ENCODE data around the gene CYYR1. TPM values are rescaled to one million over a fixed set of nuclear protein-coding genes. Genes with fewer than 3 reads are reported as not detected.
A peak's percentile ranks its signal among the peaks of the same experiment; 100 is the strongest.
"Not testable (repeated sequence)": the region's sequence is repeated elsewhere in the genome, so short reads cannot be mapped to it uniquely, and the experiment has no call there.

CYYR1 gene
- total and polyA plus RNA-seq, 2 experiments from 2014 or later: 0.19 TPM; not detected in 1

- H3K36me3 ChIP-seq (ENCODE audit: low read depth): no peaks in the 10 kb centered on the region
- no peaks in the 10 kb centered on the region for H3F3A ChIP-seq (ENCODE audit: insufficient read depth)
- DNase-seq: peak; percentile 81
- no peaks in the 10 kb centered on the region for H3K79me2 ChIP-seq (ENCODE audit: insufficient read depth)
- peaks cover 8% of the 10 kb centered on the region; the same call in 1 of the 2 replicates for H3K4me1 ChIP-seq (ENCODE audit: insufficient read depth)
- no peaks in the 10 kb centered on the region for H4K20me1 ChIP-seq (ENCODE audit: insufficient read depth)
- no peak for TF ChIP-seq EZH2 (IDR thresholded peaks at IDR 0.05; ENCODE audit: insufficient read depth, poor library complexity, severe bottlenecking)
- no peak for TF ChIP-seq EZH2phosphoT487 (IDR thresholded peaks at IDR 0.05; ENCODE audit: insufficient read depth, low read depth)
- H3K4me2 ChIP-seq (ENCODE audit: unreplicated experiment): peak overlapping the region; percentile 21
- no peak overlapping the region for H3K4me3 ChIP-seq
- 0 to 3% methylated on average over 1 of the region's 1 CpG for WGBS, 2 experiments (ENCODE audit: low coverage in 1 of 2, low lambda C conversion rate in 2 of 2, missing lambda C conversion rate in 2 of 2)
- in situ Hi-C loops (cut with MboI): no loop called here
- H3K9me3 ChIP-seq (ENCODE audit: low read depth): no peaks in the 10 kb centered on the region
- peak overlapping the region; percentile 38 for H3K27ac ChIP-seq
- H3K9me2 ChIP-seq (ENCODE audit: insufficient read depth): no peaks in the 10 kb centered on the region
- no peak overlapping the region for H3K9ac ChIP-seq
- H2AFZ ChIP-seq: no peak overlapping the region
- H3K27me3 ChIP-seq (replicated peaks; ENCODE audit: insufficient read depth): no peaks in the 10 kb centered on the region
Measured at GRCh38 chr21:26469789-26470188, 103.3 kb downstream of the CYYR1 start.

GRCh38 chr21:26465916-26466315, 107.2 kb downstream of the CYYR1 start:
- Histone ChIP-seq H3K79me2 (ENCODE audit: insufficient read depth) (no peaks in the 10 kb centered on the region), H3K27me3 (replicated peaks; ENCODE audit: insufficient read depth) (no peaks in the 10 kb centered on the region), H3K4me2 (ENCODE audit: unreplicated experiment) (no peak overlapping the region), H3K9ac (no peak overlapping the region), H3K4me1 (ENCODE audit: insufficient read depth) (peaks cover 15% of the 10 kb centered on the region), H4K20me1 (ENCODE audit: insufficient read depth) (no peaks in the 10 kb centered on the region), H2AFZ (no peak overlapping the region), H3F3A (ENCODE audit: insufficient read depth) (no peaks in the 10 kb centered on the region), H3K4me3 (no peak overlapping the region), H3K27ac (no peak overlapping the region), H3K9me3 (ENCODE audit: low read depth) (no peaks in the 10 kb centered on the region), H3K9me2 (ENCODE audit: insufficient read depth) (no peaks in the 10 kb centered on the region), H3K36me3 (ENCODE audit: low read depth) (no peaks in the 10 kb centered on the region)
- TF ChIP-seq EZH2phosphoT487 (IDR thresholded peaks at IDR 0.05; ENCODE audit: insufficient read depth, low read depth) (no peak), EZH2 (IDR thresholded peaks at IDR 0.05; ENCODE audit: insufficient read depth, poor library complexity, severe bottlenecking) (no peak)
- no peak for DNase-seq
- in situ Hi-C loops (cut with MboI): no loop called here
- 79 to 82% methylated on average over 3 of the region's 3 CpGs for WGBS, 2 experiments (ENCODE audit: low coverage in 1 of 2, low lambda C conversion rate in 2 of 2, missing lambda C conversion rate in 2 of 2)

- Histone ChIP-seq H3K4me3 (no peak overlapping the region), H3K79me2 (ENCODE audit: insufficient read depth) (no peaks in the 10 kb centered on the region), H3K36me3 (ENCODE audit: low read depth) (no peaks in the 10 kb centered on the region), H3F3A (ENCODE audit: insufficient read depth) (no peaks in the 10 kb centered on the region), H3K27me3 (replicated peaks; ENCODE audit: insufficient read depth) (no peaks in the 10 kb centered on the region), H3K9me2 (ENCODE audit: insufficient read depth) (no peaks in the 10 kb centered on the region), H3K4me2 (ENCODE audit: unreplicated experiment) (no peak overlapping the region), H3K27ac (no peak overlapping the region), H2AFZ (no peak overlapping the region), H3K4me1 (ENCODE audit: insufficient read depth) (peaks cover 7% of the 10 kb centered on the region), H3K9ac (no peak overlapping the region), H3K9me3 (ENCODE audit: low read depth) (no peaks in the 10 kb centered on the region), H4K20me1 (ENCODE audit: insufficient read depth) (no peaks in the 10 kb centered on the region)
- in situ Hi-C loops (cut with MboI): no loop called here
- DNase-seq: peak; percentile 45
- TF ChIP-seq EZH2phosphoT487 (IDR thresholded peaks at IDR 0.05; ENCODE audit: insufficient read depth, low read depth): no peak
- no peak for TF ChIP-seq EZH2 (IDR thresholded peaks at IDR 0.05; ENCODE audit: insufficient read depth, poor library complexity, severe bottlenecking)
- 4 to 5% methylated on average over 3 of the region's 3 CpGs for WGBS, 2 experiments (ENCODE audit: low coverage in 1 of 2, low lambda C conversion rate in 2 of 2, missing lambda C conversion rate in 2 of 2)
Measured at GRCh38 chr21:26461500-26461899, 111.6 kb downstream of the CYYR1 start.

- in situ Hi-C loops (cut with MboI): no loop called here
- TF ChIP-seq EZH2 (IDR thresholded peaks at IDR 0.05; ENCODE audit: insufficient read depth, poor library complexity, severe bottlenecking): no peak
- no peak for TF ChIP-seq EZH2phosphoT487 (IDR thresholded peaks at IDR 0.05; ENCODE audit: insufficient read depth, low read depth)
- DNase-seq: no peak
- no peaks in the 10 kb centered on the region for H3K36me3 ChIP-seq (ENCODE audit: low read depth)
- WGBS, 2 experiments (ENCODE audit: low coverage in 1 of 2, low lambda C conversion rate in 2 of 2, missing lambda C conversion rate in 2 of 2): 71 to 72% methylated on average over 3 of the region's 3 CpGs
- H3F3A ChIP-seq (ENCODE audit: insufficient read depth): no peaks in the 10 kb centered on the region
- H3K79me2 ChIP-seq (ENCODE audit: insufficient read depth): no peaks in the 10 kb centered on the region
- H3K27me3 ChIP-seq (replicated peaks; ENCODE audit: insufficient read depth): no peaks in the 10 kb centered on the region
- H3K27ac ChIP-seq: no peak overlapping the region
- no peak overlapping the region for H3K4me2 ChIP-seq (ENCODE audit: unreplicated experiment)
- H3K9ac ChIP-seq: no peak overlapping the region
- no peaks in the 10 kb centered on the region for H3K9me2 ChIP-seq (ENCODE audit: insufficient read depth)
- no peak overlapping the region for H3K4me3 ChIP-seq
- no peak overlapping the region for H2AFZ ChIP-seq
- H4K20me1 ChIP-seq (ENCODE audit: insufficient read depth): no peaks in the 10 kb centered on the region
- no peaks in the 10 kb centered on the region for H3K9me3 ChIP-seq (ENCODE audit: low read depth)
- peaks cover 7% of the 10 kb centered on the region for H3K4me1 ChIP-seq (ENCODE audit: insufficient read depth)
Measured at GRCh38 chr21:26460621-26461020, 112.5 kb downstream of the CYYR1 start.

GRCh38 chr21:26458854-26459253, 114.2 kb downstream of the CYYR1 start:
- H3K36me3 ChIP-seq (ENCODE audit: low read depth); H3K9me2 ChIP-seq (ENCODE audit: insufficient read depth); H3K79me2 ChIP-seq (ENCODE audit: insufficient read depth); H3K9ac ChIP-seq; DNase-seq; H4K20me1 ChIP-seq (ENCODE audit: insufficient read depth); H3K27me3 ChIP-seq (replicated peaks; ENCODE audit: insufficient read depth); in situ Hi-C loops (cut with MboI); H3K4me2 ChIP-seq (ENCODE audit: unreplicated experiment); H3K9me3 ChIP-seq (ENCODE audit: low read depth); H3K4me3 ChIP-seq; H2AFZ ChIP-seq; H3K27ac ChIP-seq; H3F3A ChIP-seq (ENCODE audit: insufficient read depth); H3K4me1 ChIP-seq (ENCODE audit: insufficient read depth): not testable (repeated sequence)
- WGBS, 2 experiments (ENCODE audit: low coverage in 1 of 2, low lambda C conversion rate in 2 of 2, missing lambda C conversion rate in 2 of 2): 58 to 71% methylated on average over 3 of the region's 3 CpGs
